Measurements from ENCODE around the gene OPALIN. TPM values are rescaled to one million over a fixed set of nuclear protein-coding genes. Genes with fewer than 3 reads are reported as not detected.

OPALIN gene
- total and polyA plus RNA-seq, 2 donors: not detected

Other genes with a start within 250 kb of the OPALIN start
- 101 TPM for gene ZNF518A, start 228.7 kb downstream of the OPALIN start, total RNA-seq
- 5.1 TPM for gene ZNF518A, start 228.7 kb downstream of the OPALIN start, polyA plus RNA-seq
- 7.3 TPM for gene BLNK, start 87.4 kb downstream of the OPALIN start, total RNA-seq
- gene BLNK, start 87.4 kb downstream of the OPALIN start, polyA plus RNA-seq: 1.9 TPM
- gene DNTT, start 54.6 kb downstream of the OPALIN start, total RNA-seq: not detected
- not detected for gene DNTT, start 54.6 kb downstream of the OPALIN start, polyA plus RNA-seq
- 0.90 TPM for gene TLL2, start 154.9 kb upstream of the OPALIN start, total RNA-seq
- gene TLL2, start 154.9 kb upstream of the OPALIN start, polyA plus RNA-seq: 0.22 TPM
- gene TM9SF3, start 228.0 kb upstream of the OPALIN start, total RNA-seq: 156 TPM
- 55.2 TPM for gene TM9SF3, start 228.0 kb upstream of the OPALIN start, polyA plus RNA-seq

Measured in urinary bladder (tissue), 2 donors.